Lung (tissue), 12 donors: ENCODE data around the gene LAMA3. TPM values are rescaled to one million over a fixed set of nuclear protein-coding genes. Genes with fewer than 3 reads are reported as not detected.

ENCODE experiments used
- ATAC-seq: fragments of 200-7000 bp; cut with Tn5 transposase; one replicate; pipeline ENCODE4 v1.9.1; 2020; ENCODE audit warnings: moderate number of reproducible peaks; ENCODE audit not compliant: insufficient read depth, low FRiP score
- DNase-seq, 3 donors: peaks; one replicate each; pipeline ENCODE4 v3.0.0-alpha.2; 2013 to 2017
- H3K27ac ChIP-seq, 2 donors: one replicate each; pipeline ENCODE4 v1.5.1; 2013; ENCODE audit warnings: mild to moderate bottlenecking in 2 of 2, moderate library complexity in 2 of 2, control low read depth in 1 of 2, inconsistent platforms in 1 of 2, low read depth in 1 of 2, low read length in 1 of 2
- H3K27me3 ChIP-seq, 3 donors: one replicate each; pipeline ENCODE4 v1.5.1; 2013; ENCODE audit warnings: low read length in 2 of 3; ENCODE audit not compliant: control insufficient read depth in 3 of 3, insufficient read depth in 3 of 3
- H3K36me3 ChIP-seq, 4 donors: one replicate each; pipeline ENCODE4 v1.5.1; 2013; ENCODE audit warnings: low read length in 4 of 4, mild to moderate bottlenecking in 1 of 4, moderate library complexity in 1 of 4; ENCODE audit not compliant: control insufficient read depth in 4 of 4, insufficient read depth in 4 of 4
- H3K4me1 ChIP-seq, 5 donors: one replicate each; pipeline ENCODE4 v1.5.1; 2013; ENCODE audit warnings: low read length in 5 of 5, mild to moderate bottlenecking in 2 of 5, moderate library complexity in 1 of 5; ENCODE audit not compliant: control insufficient read depth in 5 of 5, insufficient read depth in 5 of 5
- H3K4me3 ChIP-seq: one replicate; pipeline ENCODE4 v1.5.1; 2013; ENCODE audit warnings: mild to moderate bottlenecking, control low read depth, moderate library complexity
- H3K9ac ChIP-seq, 2 donors: one replicate each; pipeline ENCODE4 v1.5.1; 2013; ENCODE audit warnings: low read length in 2 of 2, control low read depth in 1 of 2; ENCODE audit not compliant: insufficient read depth in 1 of 2
- H3K9me3 ChIP-seq, 4 donors: one replicate each; pipeline ENCODE4 v1.5.1; 2013; ENCODE audit warnings: low read length in 3 of 4, mild to moderate bottlenecking in 1 of 4, moderate library complexity in 1 of 4; ENCODE audit not compliant: control insufficient read depth in 4 of 4, insufficient read depth in 3 of 4
- CTCF ChIP-seq: IDR thresholded peaks from 2 replicates; pipeline ENCODE4 v1.5.1; 2012; ENCODE audit warnings: mild to moderate bottlenecking; ENCODE audit errors: control extremely low read depth, extremely low read depth
- WGBS, 2 donors: extraction: QIAGEN DNeasy Blood & Tissue Kit; methylation state at CpG; one replicate each; pipeline ENCODE4 v1.1.7; 2013; 5-methylcytosine and 5-hydroxymethylcytosine counted together
- polyA plus RNA-seq, 2 donors: library from polyadenylated mRNA; stranded (reverse); fragments of 200-250 nt; gene quantifications; one replicate each; pipeline ENCODE4 v1.2.1, GENCODE V29; 2013
- total RNA-seq, 2 donors: library from RNA; depleted of rRNA in 1 of 2; stranded (reverse); fragments of >200 nt in 1 of 2; gene quantifications; one replicate each; pipeline ENCODE4 v1.2.1, GENCODE V29; 2014 to 2021
- donor health status: control.
- donor health status: control.
- donor health status: Bipolar disorder and iron deficiency.
- donor health status: healthy.
- donor health status: DM: yes; HTN: yes; CAD: no.

LAMA3 gene
- total and polyA plus RNA-seq, 4 donors = 14.1 to 110 (median 51.9) TPM

- WGBS, 2 donors = 91 to 92% methylated on average over 4 of the region's 4 CpGs
- H3K9ac ChIP-seq = no peak overlapping the region
- H3K4me3 ChIP-seq = no peak overlapping the region
- ATAC-seq (no peak), DNase-seq (no peak)
- no peak overlapping the region for H3K27ac ChIP-seq
- H3K36me3 ChIP-seq = no peaks in the 10 kb centered on the region
- no peaks in the 10 kb centered on the region for H3K27me3 ChIP-seq
- H3K4me1 ChIP-seq = peaks cover 0 to 7% (median 3%) of the 10 kb centered on the region in 5 donors
- no peak for TF ChIP-seq CTCF
- H3K9me3 ChIP-seq = no peaks in the 10 kb centered on the region
These were observed 193.5 kb downstream of the LAMA3 start for GRCh38 chr18:23882616-23883276.

- Histone ChIP-seq H3K4me1 (peaks cover 0 to 9% (median 3%) of the 10 kb centered on the region in 5 donors), H3K36me3 (no peaks in the 10 kb centered on the region), H3K4me3 (no peak overlapping the region), H3K9me3 (no peaks in the 10 kb centered on the region), H3K27ac (no peak overlapping the region), H3K9ac (no peak overlapping the region), H3K27me3 (no peaks in the 10 kb centered on the region)
- no peak for TF ChIP-seq CTCF
- 89 to 93% methylated on average over 3 of the region's 3 CpGs for WGBS, 2 donors
- no peak for DNase-seq
- no peak for ATAC-seq
These were observed 194.1 kb downstream of the LAMA3 start for GRCh38 chr18:23883277-23883790.

- 74 to 81% methylated on average over 13 of the region's 13 CpGs for WGBS, 2 donors
- peaks cover 0 to 9% (median 3%) of the 10 kb centered on the region in 5 donors for H3K4me1 ChIP-seq
- no peaks in the 10 kb centered on the region for H3K36me3 ChIP-seq
- DNase-seq = peak in 2 of 3 donors; percentile 27 to 36
- H3K27ac ChIP-seq = peak overlapping the region in 1 of 2 donors; percentile 52
- no peak overlapping the region for H3K9ac ChIP-seq
- ATAC-seq = no peak
- H3K9me3 ChIP-seq = no peaks in the 10 kb centered on the region
- H3K27me3 ChIP-seq = no peaks in the 10 kb centered on the region
- H3K4me3 ChIP-seq = no peak overlapping the region
- no peak for TF ChIP-seq CTCF
These were observed 195.6 kb downstream of the LAMA3 start for GRCh38 chr18:23884681-23885375.
